CD14-positive monocyte (primary cell): ENCODE measurements around the gene NEDD4L. TPM values are rescaled to one million over a fixed set of nuclear protein-coding genes. Genes with fewer than 3 reads are reported as not detected.
A peak's percentile ranks its signal among the peaks of the same experiment; 100 is the strongest.
"Not testable (repeated sequence)": the region's sequence is repeated elsewhere in the genome, so short reads cannot be mapped to it uniquely, and the experiment has no call there.

Experiments
- DNase-seq, 3 donors: peaks; one replicate each; pipeline ENCODE4 v3.0.0-alpha.2; 2011 to 2022
- H2AFZ ChIP-seq: 2 replicates; pipeline ENCODE4 v1.6.0; 2012; ENCODE audit warnings: mild to moderate bottlenecking, low read depth, low read length, inconsistent platforms; ENCODE audit not compliant: insufficient read depth, poor library complexity, severe bottlenecking
- H3K27ac ChIP-seq, 2 donors: 1 replicate in 1 of 2; 2 replicates in 1 of 2; pipeline ENCODE4 v1.5.1; 2012 to 2013; ENCODE audit warnings: low read length in 2 of 2, control low read depth in 1 of 2, inconsistent platforms in 1 of 2, low read depth in 1 of 2, mild to moderate bottlenecking in 1 of 2
- H3K27me3 ChIP-seq, 2 donors: one replicate each; pipeline versions ENCODE4 v1.6.0 to v1.6.1; 2011 to 2013; ENCODE audit warnings: low read length in 2 of 2; ENCODE audit not compliant: control insufficient read depth in 2 of 2, insufficient read depth in 2 of 2
- H3K36me3 ChIP-seq, 2 donors: replicated peaks in 1 of 2; 1 replicate in 1 of 2; 2 replicates in 1 of 2; pipeline versions ENCODE4 v1.5.1 to v1.6.1; 2012 to 2013; ENCODE audit warnings: low read length in 2 of 2, control low read depth in 1 of 2, inconsistent platforms in 1 of 2, mild to moderate bottlenecking in 1 of 2; ENCODE audit not compliant: insufficient read depth in 2 of 2, control insufficient read depth in 1 of 2
- H3K4me1 ChIP-seq, 2 donors: 1 replicate in 1 of 2; 2 replicates in 1 of 2; pipeline versions ENCODE4 v1.5.1 to v1.6.1; 2012 to 2013; ENCODE audit warnings: low read length in 2 of 2, control low read depth in 1 of 2, inconsistent platforms in 1 of 2, mild to moderate bottlenecking in 1 of 2, moderate library complexity in 1 of 2; ENCODE audit not compliant: insufficient read depth in 2 of 2, control insufficient read depth in 1 of 2
- H3K4me2 ChIP-seq: replicated peaks from 2 replicates; pipeline ENCODE3; 2012; ENCODE audit warnings: low read length, moderate library complexity, mild to moderate bottlenecking; ENCODE audit not compliant: poor library complexity, severe bottlenecking; ENCODE audit errors: extremely low read depth
- H3K4me3 ChIP-seq, 3 experiments: fragments of 200-600 bp in 1 of 3; sonication (generic) in 1 of 3; replicated peaks in 1 of 3; 1 replicate in 2 of 3; 2 replicates in 1 of 3; pipeline ENCODE4 v1.5.1; 2011 to 2013; ENCODE audit warnings: low read length in 3 of 3, mild to moderate bottlenecking in 3 of 3, control low read depth in 2 of 3, low read depth in 2 of 3, inconsistent platforms in 1 of 3, moderate library complexity in 1 of 3
- H3K79me2 ChIP-seq: 2 replicates; pipeline ENCODE4 v1.6.0; 2012; ENCODE audit warnings: mild to moderate bottlenecking, control low read depth, inconsistent platforms, low read length, moderate library complexity; ENCODE audit not compliant: insufficient read depth
- H3K9ac ChIP-seq: 2 replicates; pipeline ENCODE4 v1.6.0; 2017; ENCODE audit warnings: low read length, mild to moderate bottlenecking; ENCODE audit not compliant: insufficient read depth, poor library complexity, severe bottlenecking
- H3K9me3 ChIP-seq, 2 donors: replicated peaks in 1 of 2; 1 replicate in 1 of 2; 2 replicates in 1 of 2; pipeline versions ENCODE4 v1.5.1 to v1.6.1; 2012 to 2013; ENCODE audit warnings: low read length in 2 of 2, control low read depth in 1 of 2; ENCODE audit not compliant: control insufficient read depth in 1 of 2, insufficient read depth in 1 of 2
- H4K20me1 ChIP-seq: 2 replicates; pipeline ENCODE4 v1.6.0; 2012; ENCODE audit warnings: mild to moderate bottlenecking, low read length, control low read depth, moderate library complexity; ENCODE audit not compliant: insufficient read depth
- H3K27ac Mint-ChIP-seq, 7 donors: one replicate each; pipeline ENCODE4 v1.8.0; 2020; ENCODE audit warnings: mild to moderate bottlenecking in 7 of 7, mixed read lengths in 7 of 7, moderate library complexity in 6 of 7, inconsistent platforms in 2 of 7
- H3K27me3 Mint-ChIP-seq, 3 donors: one replicate each; pipeline ENCODE4 v1.8.0; 2021 to 2022; ENCODE audit warnings: low read depth in 3 of 3, mild to moderate bottlenecking in 3 of 3, mixed read lengths in 3 of 3, moderate library complexity in 3 of 3, inconsistent platforms in 1 of 3
- H3K36me3 Mint-ChIP-seq, 2 donors: one replicate each; pipeline ENCODE4 v1.8.0; 2020; ENCODE audit warnings: mixed read lengths in 2 of 2, inconsistent platforms in 1 of 2, mild to moderate bottlenecking in 1 of 2
- H3K4me1 Mint-ChIP-seq: one replicate; pipeline ENCODE4 v1.8.0; 2020; ENCODE audit warnings: mild to moderate bottlenecking, mixed read lengths
- H3K4me3 Mint-ChIP-seq, 2 donors: one replicate each; pipeline ENCODE4 v1.8.0; 2020; ENCODE audit warnings: mild to moderate bottlenecking in 2 of 2, mixed read lengths in 2 of 2, moderate library complexity in 1 of 2
- H3K9me3 Mint-ChIP-seq, 7 donors: one replicate each; pipeline ENCODE4 v1.8.0; 2020 to 2022; ENCODE audit warnings: mixed read lengths in 7 of 7, mild to moderate bottlenecking in 6 of 7, moderate library complexity in 6 of 7, inconsistent platforms in 2 of 7
- WGBS: methylation state at CpG from one replicate; pipeline ENCODE4 v1.1.5; 2013; ENCODE audit warnings: missing lambda C conversion rate; ENCODE audit not compliant: insufficient coverage; 5-methylcytosine and 5-hydroxymethylcytosine counted together
- intact Hi-C, 2 donors: fragments of 100-400 bp; cut with micrococcal nuclease; formaldehyde crosslinking; loops; one replicate each; pipeline versions ENCODE4 v1.15.0 to v1.15.1; 2023
- polyA minus RNA-seq: library from RNA; depleted of rRNA, polyadenylated mRNA; stranded (reverse); fragments of >200 nt; gene quantifications from 2 replicates; pipeline ENCODE4 v1.2.3, GENCODE V29; 2012
- polyA plus RNA-seq, 3 donors: library from polyadenylated mRNA; depleted of rRNA in 1 of 3; unstranded in 2 of 3; stranded (reverse) in 1 of 3; fragments of 300-500 nt in 2 of 3; fragments of >200 nt in 1 of 3; fragmentation: Illumina TruSeq in 2 of 3; gene quantifications; 1 replicate in 2 of 3; 2 replicates in 1 of 3; pipeline ENCODE4 v1.2.3, GENCODE V29; 2012 to 2021
- total RNA-seq, 12 experiments: library from RNA in 1 of 12; stranded (reverse) in 1 of 12; fragments of 120-200 nt in 1 of 12; gene quantifications; one replicate each; pipeline ENCODE4 v1.2.4 and lab custom pipeline; 2013 to 2026; ENCODE audit warnings: mixed read lengths in 6 of 12, inconsistent platforms in 1 of 12
- TF ChIP-seq, protein P1 (sequence below): fragments of 200-600 bp; IDR thresholded peaks from one replicate; pipeline ENCODE4 v1.8.0; 2022; ENCODE audit warnings: antibody characterized with exemption, mild to moderate bottlenecking

NEDD4L gene
- 4.7 TPM for total RNA-seq (2013)
- polyA plus RNA-seq: 1 to 10 TPM; 2.5 to 5.2 (median 4.5) TPM
- 6.7 and 8.0 TPM in 2 replicates for polyA minus RNA-seq
- total RNA-seq (lab: John Stamatoyannopoulos, UW): 25.5 to 206 (median 58.4) reads per million in 11 experiments

DNA sequence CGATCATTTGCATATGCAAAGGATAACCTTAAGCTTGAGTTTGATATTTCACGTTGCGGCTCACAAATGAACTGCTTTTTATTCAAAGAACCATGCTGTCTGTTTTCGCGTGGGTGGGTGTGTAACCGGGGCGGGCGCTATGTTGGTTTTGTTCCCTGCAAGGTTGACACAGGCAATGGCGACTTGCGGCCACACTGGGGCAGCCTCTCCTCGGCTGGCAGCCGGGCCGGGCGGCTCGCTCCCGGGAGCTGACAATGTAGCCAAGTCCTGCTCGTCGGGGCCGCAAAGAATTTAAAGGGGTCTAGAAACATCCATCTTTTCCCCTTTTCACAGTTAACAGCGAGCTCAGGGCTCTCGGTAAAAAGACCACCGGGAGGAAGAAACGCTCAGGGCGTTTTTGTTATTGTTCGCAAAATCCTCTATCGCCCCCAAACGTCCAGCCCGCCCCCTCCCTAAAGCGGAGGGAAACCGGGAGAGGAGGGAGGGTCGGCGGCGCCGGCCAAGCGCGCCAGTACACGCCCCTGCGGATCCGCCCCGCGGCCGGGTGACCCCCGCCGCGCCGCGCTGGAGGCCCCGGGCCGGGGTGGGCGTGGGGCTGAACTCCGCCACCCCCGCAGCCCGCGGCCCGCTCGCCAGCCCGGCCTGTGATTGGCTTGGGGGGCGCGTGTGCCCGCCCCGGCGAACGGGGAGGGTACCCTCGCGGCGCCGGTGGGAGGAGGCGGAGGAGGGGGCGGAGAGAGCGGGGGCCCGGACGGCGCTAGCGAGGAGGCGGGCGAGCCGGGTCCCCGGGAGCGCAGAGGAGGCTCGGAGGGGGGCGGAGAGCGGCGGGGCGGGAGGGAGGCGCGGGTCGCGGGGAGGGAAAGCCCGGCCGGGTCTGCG, at the start of gene NEDD4L:
Gene NEDD4L (plus strand): TSS at position 736 of the 879 bp plus-strand sequence. CDS start 435 bp downstream, outside the sequence.
- TF ChIP-seq, protein P1, sequence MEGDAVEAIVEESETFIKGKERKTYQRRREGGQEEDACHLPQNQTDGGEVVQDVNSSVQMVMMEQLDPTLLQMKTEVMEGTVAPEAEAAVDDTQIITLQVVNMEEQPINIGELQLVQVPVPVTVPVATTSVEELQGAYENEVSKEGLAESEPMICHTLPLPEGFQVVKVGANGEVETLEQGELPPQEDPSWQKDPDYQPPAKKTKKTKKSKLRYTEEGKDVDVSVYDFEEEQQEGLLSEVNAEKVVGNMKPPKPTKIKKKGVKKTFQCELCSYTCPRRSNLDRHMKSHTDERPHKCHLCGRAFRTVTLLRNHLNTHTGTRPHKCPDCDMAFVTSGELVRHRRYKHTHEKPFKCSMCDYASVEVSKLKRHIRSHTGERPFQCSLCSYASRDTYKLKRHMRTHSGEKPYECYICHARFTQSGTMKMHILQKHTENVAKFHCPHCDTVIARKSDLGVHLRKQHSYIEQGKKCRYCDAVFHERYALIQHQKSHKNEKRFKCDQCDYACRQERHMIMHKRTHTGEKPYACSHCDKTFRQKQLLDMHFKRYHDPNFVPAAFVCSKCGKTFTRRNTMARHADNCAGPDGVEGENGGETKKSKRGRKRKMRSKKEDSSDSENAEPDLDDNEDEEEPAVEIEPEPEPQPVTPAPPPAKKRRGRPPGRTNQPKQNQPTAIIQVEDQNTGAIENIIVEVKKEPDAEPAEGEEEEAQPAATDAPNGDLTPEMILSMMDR: peak; percentile 88
- peak; percentile 62 to 77 (median 63) for DNase-seq
- H3K27ac Mint-ChIP-seq: peak within 1 kb of the TSS in 6 of 7 donors; percentile 41 to 79 (median 76)
- H3K4me1 Mint-ChIP-seq: peaks cover 31% of the 10 kb centered on the region
- H3K4me3 Mint-ChIP-seq: peak within 1 kb of the TSS; percentile 99
- Histone ChIP-seq H3K79me2 (no peaks in the 10 kb centered on the region), H3K4me3 (peak within 1 kb of the TSS; percentile 54 to 77 (median 72)), H3K27me3 (peaks cover 5 to 12% of the 10 kb centered on the region in 2 donors), H3K4me2 (peak within 1 kb of the TSS; percentile 96), H3K36me3 (no peaks in the 10 kb centered on the region), H3K9ac (peak within 1 kb of the TSS; percentile 71), H2AFZ (peak within 1 kb of the TSS; percentile 79), H3K27ac (peak within 1 kb of the TSS in 1 of 2 donors; percentile 45), H3K4me1 (peaks cover 15 to 28% of the 10 kb centered on the region in 2 donors), H4K20me1 (no peaks in the 10 kb centered on the region), H3K9me3 (no peaks in the 10 kb centered on the region)
- peaks cover 26 to 38% (median 29%) of the 10 kb centered on the region in 3 donors for H3K27me3 Mint-ChIP-seq
- intact Hi-C loops: loop anchor here (1.0 to 5.0 kb wide), 4 partner anchors 44 to 94 kb away; no protein-coding TSS in a partner anchor
- peaks cover 0 to 4% (median 0%) of the 10 kb centered on the region in 7 donors for H3K9me3 Mint-ChIP-seq
- 0% methylated on average over 78 of the region's 91 CpGs for WGBS
- H3K36me3 Mint-ChIP-seq: no peaks in the 10 kb centered on the region

DNA sequence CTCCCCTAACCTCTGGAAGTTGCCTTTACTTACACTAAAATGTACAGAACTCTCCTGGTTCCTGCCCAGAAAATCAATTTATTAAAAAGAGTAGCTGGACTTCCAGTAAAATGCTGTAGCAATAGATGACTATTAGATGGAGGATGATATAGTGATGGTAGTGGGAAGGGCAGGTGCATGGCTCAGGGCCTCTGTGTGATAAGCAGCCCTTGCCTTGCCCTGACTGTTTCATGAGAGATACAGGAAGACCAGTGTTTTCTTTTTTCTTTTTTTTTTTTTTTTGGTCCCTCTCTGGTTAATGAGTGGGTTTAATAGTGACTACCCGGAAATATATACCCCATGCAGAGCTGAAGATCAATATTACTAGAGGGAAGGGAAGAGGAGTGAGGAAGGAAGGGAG, 48.7 kb upstream of the NEDD4L start:
- H3K27me3 Mint-ChIP-seq: peaks cover 0 to 2% (median 0%) of the 10 kb centered on the region in 3 donors
- TF ChIP-seq, protein P1: no peak
- no peak overlapping the region for H3K4me3 Mint-ChIP-seq

DNA sequence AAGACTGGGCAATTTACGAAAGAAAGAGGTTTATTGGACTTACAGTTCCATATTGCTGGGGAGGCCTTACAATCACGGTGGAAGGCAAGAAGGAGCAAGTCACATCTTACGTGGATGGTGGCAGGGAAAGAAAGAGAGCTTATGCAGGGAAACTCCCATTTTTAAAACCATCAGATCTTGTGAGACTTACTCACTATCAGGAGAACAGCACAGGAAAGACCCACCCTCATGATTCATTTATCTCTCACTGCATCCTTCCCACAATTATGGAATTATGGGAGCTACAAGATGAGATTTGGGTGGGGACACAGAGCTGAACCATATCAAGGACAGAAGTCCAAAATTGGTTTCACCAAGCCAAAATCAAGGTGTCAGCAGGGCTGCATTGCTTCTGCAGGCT, 47.1 kb upstream of the NEDD4L start:
- H3K27ac ChIP-seq, H3K4me1 ChIP-seq, H3K9me3 ChIP-seq, H2AFZ ChIP-seq, H3K36me3 Mint-ChIP-seq, H3K4me3 Mint-ChIP-seq, H3K27ac Mint-ChIP-seq, H3K4me1 Mint-ChIP-seq, H3K27me3 Mint-ChIP-seq, H3K36me3 ChIP-seq, H3K4me3 ChIP-seq, H3K27me3 ChIP-seq, DNase-seq, H3K79me2 ChIP-seq, intact Hi-C loops, H4K20me1 ChIP-seq, H3K4me2 ChIP-seq, H3K9me3 Mint-ChIP-seq, H3K9ac ChIP-seq: not testable (repeated sequence)
- 100% methylated on average over 1 of the region's 3 CpGs for WGBS

More for the DNA sequence above, 48.7 kb upstream of the NEDD4L start:
- Histone ChIP-seq H3K4me1 (no peaks in the 10 kb centered on the region), H3K9me3 (no peaks in the 10 kb centered on the region), H3K27me3 (no peaks in the 10 kb centered on the region), H3K36me3 (no peaks in the 10 kb centered on the region), H4K20me1 (no peaks in the 10 kb centered on the region), H2AFZ (no peak overlapping the region), H3K9ac (no peak overlapping the region), H3K79me2 (no peaks in the 10 kb centered on the region), H3K4me2 (no peak overlapping the region), H3K4me3 (no peak overlapping the region), H3K27ac (no peak overlapping the region)
- Mint-ChIP-seq H3K36me3 (no peaks in the 10 kb centered on the region), H3K9me3 (peaks cover 0 to 4% (median 0%) of the 10 kb centered on the region in 7 donors), H3K27ac (no peak overlapping the region), H3K4me1 (no peaks in the 10 kb centered on the region)
- intact Hi-C loops: no loop called here
- no peak for DNase-seq
- WGBS: no CpG with 5 or more reads among the region's 1 CpG
